AG09309 (cell line): ENCODE measurements around the gene OBSCN.

ENCODE experiments used
- DNase-seq: peaks from one replicate; pipeline ENCODE4 v3.0.0-alpha.2; 2010; ENCODE audit warnings: low read depth
- H3K4me3 ChIP-seq: 2 replicates; pipeline ENCODE4 v1.5.1; 2011; ENCODE audit warnings: mild to moderate bottlenecking, low read depth, low read length, moderate library complexity; ENCODE audit not compliant: control insufficient read depth
- CTCF ChIP-seq: IDR thresholded peaks from 2 replicates; pipeline ENCODE4 v1.5.1; 2011; ENCODE audit warnings: mild to moderate bottlenecking, low read depth, low read length, inconsistent platforms; ENCODE audit not compliant: insufficient read depth, control insufficient read depth; ENCODE audit errors: missing control alignments

OBSCN gene

GRCh38 chr1:228208831-228209551 lies 1.1 kb downstream of the OBSCN start:
- DNase-seq = no peak
- TF ChIP-seq CTCF = no peak
- no peak overlapping the region for H3K4me3 ChIP-seq

- no peak for DNase-seq
- H3K4me3 ChIP-seq = no peak overlapping the region
- TF ChIP-seq CTCF = no peak
These were observed 1.8 kb downstream of the OBSCN start for GRCh38 chr1:228209657-228210056.

- no peak for TF ChIP-seq CTCF
- H3K4me3 ChIP-seq = no peak overlapping the region
- DNase-seq = peak; percentile 1
These were observed 2.3 kb downstream of the OBSCN start for GRCh38 chr1:228210076-228210651.

- no peak for TF ChIP-seq CTCF
- DNase-seq = no peak
- H3K4me3 ChIP-seq = no peak overlapping the region
These were observed 3.1 kb downstream of the OBSCN start for GRCh38 chr1:228210712-228211530.

- H3K4me3 ChIP-seq = no peak overlapping the region
These were observed 3.9 kb downstream of the OBSCN start for GRCh38 chr1:228211531-228212414.

More at GRCh38 chr1:228211531-228212414, 3.9 kb downstream of the OBSCN start:
- DNase-seq = no peak
- TF ChIP-seq CTCF = no peak
